GM18951 (cell line): ENCODE results near the gene IFRD2.
"Not testable (repeated sequence)": the region's sequence is repeated elsewhere in the genome, so short reads cannot be mapped to it uniquely, and the experiment has no call there.

Experiments
- POLR2A ChIP-seq: IDR thresholded peaks from 4 replicates; pipeline ENCODE4 v1.6.1; 2011; ENCODE audit warnings: mild to moderate bottlenecking; ENCODE audit not compliant: insufficient read length, insufficient read depth; ENCODE audit errors: extremely low read depth
- in situ Hi-C: fragments of 300-500 bp; cut with MboI; formaldehyde crosslinking; loops from one replicate; pipeline ENCODE4 v1.12.0; 2022; ENCODE audit warnings: low sequenced_read_pairs, mixed read lengths, inconsistent platforms; ENCODE audit not compliant: unreplicated experiment

Gene IFRD2

GRCh38 chr3:50245831-50246516, 46.3 kb downstream of the IFRD2 start:
- in situ Hi-C loops, result no loop called here
- no peak for TF ChIP-seq POLR2A

- in situ Hi-C loops, result no loop called here
- no peak for TF ChIP-seq POLR2A
Observed at GRCh38 chr3:50245251-50245745, 46.9 kb downstream of the IFRD2 start.

- in situ Hi-C loops, result not testable (repeated sequence)
Observed at GRCh38 chr3:50244813-50245212, 47.4 kb downstream of the IFRD2 start.

GRCh38 chr3:50243543-50243895, 48.7 kb downstream of the IFRD2 start:
- no peak for TF ChIP-seq POLR2A
- in situ Hi-C loops, result no loop called here

- in situ Hi-C loops, result no loop called here
Observed at GRCh38 chr3:50242851-50243542, 49.2 kb downstream of the IFRD2 start.

GRCh38 chr3:50242381-50242770, 49.9 kb downstream of the IFRD2 start:
- in situ Hi-C loops, result no loop called here
- no peak for TF ChIP-seq POLR2A

More at GRCh38 chr3:50242851-50243542, 49.2 kb downstream of the IFRD2 start:
- no peak for TF ChIP-seq POLR2A

- in situ Hi-C loops, result no loop called here
- TF ChIP-seq POLR2A, result no peak
Observed at GRCh38 chr3:50241713-50242380, 50.4 kb downstream of the IFRD2 start.

GRCh38 chr3:50241163-50241562, 51.1 kb downstream of the IFRD2 start:
- TF ChIP-seq POLR2A, result peak; percentile 10
- in situ Hi-C loops, result no loop called here

- TF ChIP-seq POLR2A, result no peak
- in situ Hi-C loops, result no loop called here
Observed at GRCh38 chr3:50239649-50240048, 52.6 kb downstream of the IFRD2 start.

GRCh38 chr3:50238549-50239026, 53.6 kb downstream of the IFRD2 start:
- in situ Hi-C loops, result no loop called here
- TF ChIP-seq POLR2A, result no peak

- TF ChIP-seq POLR2A, result peak; percentile 72
- in situ Hi-C loops, result no loop called here
Observed at GRCh38 chr3:50237754-50238548, 54.3 kb downstream of the IFRD2 start.
